ENCODE results near the gene MBD3L2B. TPM values are rescaled to one million over a fixed set of nuclear protein-coding genes. Genes with fewer than 3 reads are reported as not detected.

The MBD3L2B gene
- total and polyA plus RNA-seq, 9 of the 15 experiments (the other 6 are each of a cell fraction or from before 2014, with no cell fraction given): not detected

DNA sequence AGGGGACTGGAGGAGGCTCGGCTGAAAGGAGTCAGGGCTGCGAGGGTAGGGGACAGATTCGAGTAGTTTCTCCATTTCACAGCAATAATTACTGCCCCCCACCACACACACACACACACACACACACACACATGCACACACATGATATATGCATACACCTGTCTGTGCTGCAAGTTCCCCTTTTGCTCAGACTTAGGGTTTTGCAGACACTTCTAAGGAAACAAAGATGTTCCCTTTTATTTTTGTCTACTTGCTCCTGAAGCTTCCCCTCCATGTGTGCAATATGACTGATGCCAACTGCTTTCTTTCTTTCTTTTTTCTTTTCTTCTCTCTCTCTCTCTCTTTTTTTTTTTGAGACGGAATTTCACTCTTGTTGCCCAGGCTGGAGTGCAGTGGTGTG is 13.4 kb downstream of the MBD3L2B start:
- in situ Hi-C loops (cut with MboI): no loop called here
- Histone ChIP-seq H3K9me1 (ENCODE audit: control insufficient read depth, insufficient read depth, low read length) (no peaks in the 10 kb centered on the region), H3K36me3 (ENCODE audit: control insufficient read depth, insufficient read depth, low read length) (no peaks in the 10 kb centered on the region), H3K4me2 (ENCODE audit: insufficient read depth, low read length) (no peak overlapping the region), H3K27me3 (ENCODE audit: control insufficient read depth in 2 of 2, insufficient read depth in 2 of 2, low read length in 2 of 2) (peaks cover 0 to 6% of the 10 kb centered on the region in 2 experiments; a peak in 2 of 5 replicates), H4K20me1 (replicated peaks; ENCODE audit: control insufficient read depth, insufficient read depth, low read length) (no peaks in the 10 kb centered on the region), H3K79me2 (ENCODE audit: control insufficient read depth, insufficient read depth, low read length) (no peaks in the 10 kb centered on the region), H2AFZ (ENCODE audit: low read depth, low read length) (no peak overlapping the region), H3K9ac (ENCODE audit: insufficient read depth in 1 of 2, low read depth in 2 of 2, low read length in 2 of 2) (no peak overlapping the region), H3K4me1 (replicated peaks in 1 of 2; ENCODE audit: control insufficient read depth in 2 of 2, insufficient read depth in 2 of 2, low read length in 2 of 2) (no peaks in the 10 kb centered on the region), H3K27ac (ENCODE audit: extremely low read depth, low read depth, low read length) (no peak overlapping the region), H3K4me3 (no peak overlapping the region), H3K9me3 (replicated peaks; ENCODE audit: control insufficient read depth, insufficient read depth, low read depth, low read length) (0 out of 2 replicates have a peak, but pooled peaks cover 3% of the 10 kb centered on the region)
- TF ChIP-seq SIX5 (IDR thresholded peaks at IDR 0.05; ENCODE audit: borderline replicate concordance in 1 of 2, insufficient read depth in 1 of 2, low read depth in 1 of 2, low read length in 2 of 2) (no peak), ZNF445 (CRISPR knock-in tag; IDR thresholded peaks at IDR 0.05; ENCODE audit: low read depth) (no peak), FOXA3 (CRISPR knock-in tag; conservative IDR thresholded peaks at IDR 0.05 in 1 of 2, IDR thresholded peaks at IDR 0.05 in 1 of 2) (no peak), GATA2 (CRISPR knock-in tag; IDR thresholded peaks at IDR 0.05) (no peak)
- TF ChIP-seq, protein P1, sequence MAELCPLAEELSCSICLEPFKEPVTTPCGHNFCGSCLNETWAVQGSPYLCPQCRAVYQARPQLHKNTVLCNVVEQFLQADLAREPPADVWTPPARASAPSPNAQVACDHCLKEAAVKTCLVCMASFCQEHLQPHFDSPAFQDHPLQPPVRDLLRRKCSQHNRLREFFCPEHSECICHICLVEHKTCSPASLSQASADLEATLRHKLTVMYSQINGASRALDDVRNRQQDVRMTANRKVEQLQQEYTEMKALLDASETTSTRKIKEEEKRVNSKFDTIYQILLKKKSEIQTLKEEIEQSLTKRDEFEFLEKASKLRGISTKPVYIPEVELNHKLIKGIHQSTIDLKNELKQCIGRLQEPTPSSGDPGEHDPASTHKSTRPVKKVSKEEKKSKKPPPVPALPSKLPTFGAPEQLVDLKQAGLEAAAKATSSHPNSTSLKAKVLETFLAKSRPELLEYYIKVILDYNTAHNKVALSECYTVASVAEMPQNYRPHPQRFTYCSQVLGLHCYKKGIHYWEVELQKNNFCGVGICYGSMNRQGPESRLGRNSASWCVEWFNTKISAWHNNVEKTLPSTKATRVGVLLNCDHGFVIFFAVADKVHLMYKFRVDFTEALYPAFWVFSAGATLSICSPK (IDR thresholded peaks at IDR 0.05; ENCODE audit: borderline replicate concordance): no peak
- TF ChIP-seq, protein P2, sequence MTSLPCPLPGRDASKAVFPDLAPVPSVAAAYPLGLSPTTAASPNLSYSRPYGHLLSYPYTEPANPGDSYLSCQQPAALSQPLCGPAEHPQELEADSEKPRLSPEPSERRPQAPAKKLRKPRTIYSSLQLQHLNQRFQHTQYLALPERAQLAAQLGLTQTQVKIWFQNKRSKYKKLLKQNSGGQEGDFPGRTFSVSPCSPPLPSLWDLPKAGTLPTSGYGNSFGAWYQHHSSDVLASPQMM (CRISPR knock-in tag; IDR thresholded peaks at IDR 0.05): no peak
- ChIA-PET POLR2A (interaction anchor here (0.7 kb wide), 1 partner anchor 50 kb away, joined by 3 read pairs; no protein-coding TSS in a partner anchor), CTCF (ENCODE audit: low intra/inter-chr PET ratio) (no interaction called here)
- no peak for FAIRE-seq
- no peak for DNase-seq (ENCODE audit: extremely low read depth in 1 of 4, low spot score in 3 of 4)
- intact Hi-C loops (cut with micrococcal nuclease): no loop called here
- WGBS (ENCODE audit: insufficient coverage, low coverage, missing lambda C conversion rate): no CpG with 5 or more reads among the region's 4 CpGs
- no peak for ATAC-seq
- no TSS peak for BruUV-seq (replicated peaks)
